HG03354 (cell line): ENCODE measurements around the gene KERA.
"Not testable (repeated sequence)": the region's sequence is repeated elsewhere in the genome, so short reads cannot be mapped to it uniquely, and the experiment has no call there.

Experiments
- ATAC-seq: cut with Tn5 transposase; IDR thresholded peaks from one replicate; pipeline ENCODE4 v1.9.1; 2021; ENCODE audit warnings: mild to moderate bottlenecking; ENCODE audit not compliant: unreplicated experiment, poor library complexity, severe bottlenecking

The KERA gene

GRCh38 chr12:91057368-91058165, at the start of gene KERA:
Gene KERA, minus strand, starts transcription at chr12:91058024. Its CDS starts 1,743 bp downstream, at chr12:91056281.
- ATAC-seq: no peak

GRCh38 chr12:91106283-91106682, 48.5 kb upstream of the KERA start:
- ATAC-seq: no peak

- ATAC-seq: no peak
Measured at GRCh38 chr12:91105807-91106206, 48.0 kb upstream of the KERA start.

- ATAC-seq: peak; percentile 56
Measured at GRCh38 chr12:91104812-91105466, 47.1 kb upstream of the KERA start.

GRCh38 chr12:91103624-91104023, 45.8 kb upstream of the KERA start:
- no peak for ATAC-seq

- no peak for ATAC-seq
Measured at GRCh38 chr12:91103101-91103500, 45.3 kb upstream of the KERA start.

GRCh38 chr12:91100906-91101305, 43.1 kb upstream of the KERA start:
- ATAC-seq: no peak

GRCh38 chr12:91099836-91100235, 42.0 kb upstream of the KERA start:
- no peak for ATAC-seq

GRCh38 chr12:91099341-91099740, 41.5 kb upstream of the KERA start:
- no peak for ATAC-seq

- ATAC-seq: no peak
Measured at GRCh38 chr12:91098941-91099340, 41.1 kb upstream of the KERA start.

- no peak for ATAC-seq
Measured at GRCh38 chr12:91098461-91098860, 40.6 kb upstream of the KERA start.

GRCh38 chr12:91094957-91095356, 37.1 kb upstream of the KERA start:
- ATAC-seq: no peak

GRCh38 chr12:91094032-91094662, 36.3 kb upstream of the KERA start:
- no peak for ATAC-seq

- no peak for ATAC-seq
Measured at GRCh38 chr12:91093341-91093740, 35.5 kb upstream of the KERA start.

GRCh38 chr12:91091916-91092715, 34.3 kb upstream of the KERA start:
- ATAC-seq: no peak

- not testable (repeated sequence) for ATAC-seq
Measured at GRCh38 chr12:91089953-91090352, 32.1 kb upstream of the KERA start.

GRCh38 chr12:91080041-91080440, 22.2 kb upstream of the KERA start:
- ATAC-seq: no peak

GRCh38 chr12:91078501-91078900, 20.7 kb upstream of the KERA start:
- no peak for ATAC-seq

GRCh38 chr12:91077228-91077954, 19.6 kb upstream of the KERA start:
- no peak for ATAC-seq
